ENCODE results near the gene FAM234A. TPM values are rescaled to one million over a fixed set of nuclear protein-coding genes. Genes with fewer than 3 reads are reported as not detected.

The FAM234A gene
- polyA plus RNA-seq, 4 donors: 75.5 to 88.2 (median 81.5) TPM

GRCh38 chr16:280005-280460 lies 45.4 kb downstream of the FAM234A start:
- no peak for DNase-seq (ENCODE audit: low read depth in 4 of 4, low spot score in 3 of 4)

DNA sequence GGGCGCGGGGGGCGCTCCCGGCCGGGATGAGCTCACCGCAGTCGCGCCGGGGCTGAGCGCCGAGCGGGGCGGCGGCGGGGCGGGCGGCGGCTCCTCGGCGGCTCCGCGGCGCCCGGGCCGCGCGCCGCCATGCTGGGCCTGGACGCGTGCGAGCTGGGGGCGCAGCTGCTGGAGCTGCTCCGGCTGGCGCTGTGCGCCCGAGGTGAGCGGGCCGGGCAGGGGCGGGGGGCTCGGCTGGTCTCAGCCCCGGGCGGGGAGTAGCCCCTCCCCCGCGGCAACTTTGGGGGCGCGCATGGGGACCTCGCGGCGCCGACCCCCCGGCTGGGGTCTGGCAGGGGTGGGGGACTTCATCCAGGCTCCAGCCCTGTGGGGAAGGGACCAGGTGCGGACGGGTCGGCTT lies 45.9 kb downstream of the FAM234A start, which contains the start of gene ARHGDIG:
ARHGDIG (plus strand) TSS at position 40 of the 400 bp plus-strand sequence; CDS start at position 130, 90 bp downstream.
- DNase-seq (ENCODE audit: low read depth in 4 of 4, low spot score in 3 of 4): no peak

DNA sequence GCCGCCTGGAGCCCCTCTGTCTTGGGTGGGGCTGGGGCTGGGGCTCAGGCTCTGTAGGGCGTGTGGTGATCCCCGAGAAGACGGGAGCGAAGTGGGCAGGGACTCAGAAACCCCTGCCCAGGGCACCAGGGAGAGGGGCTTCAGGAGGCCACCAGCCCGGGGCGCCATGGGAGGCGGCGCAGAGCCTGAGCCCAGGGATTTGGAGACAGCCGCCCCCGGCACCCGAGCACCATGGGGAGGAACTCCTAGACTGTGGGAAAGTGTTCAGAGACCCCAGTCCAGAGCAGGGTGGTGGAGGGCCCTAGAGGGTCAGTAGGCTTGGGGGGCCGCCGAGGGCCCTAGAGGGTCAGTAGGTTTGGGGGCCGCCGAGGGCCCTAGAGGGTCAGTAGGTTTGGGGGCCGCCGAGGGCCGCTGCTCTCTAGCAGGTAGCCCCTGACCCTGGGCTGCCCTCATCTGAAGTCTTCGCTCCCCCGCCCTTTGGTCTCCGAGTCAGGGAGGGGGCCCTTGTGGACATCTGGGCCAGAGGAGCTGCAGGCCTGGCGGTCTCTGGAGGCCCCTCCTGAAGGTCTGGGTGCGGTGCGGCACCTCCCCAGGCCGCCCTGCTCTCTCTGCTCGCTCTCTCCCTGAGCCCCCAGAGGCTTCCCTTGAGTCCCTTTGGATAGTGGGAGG lies 46.5 kb downstream of the FAM234A start:
- DNase-seq (ENCODE audit: low read depth in 4 of 4, low spot score in 3 of 4): no peak

- no peak for DNase-seq (ENCODE audit: low read depth in 4 of 4, low spot score in 3 of 4)
Measured at GRCh38 chr16:281660-282255, 47.1 kb downstream of the FAM234A start.

DNA sequence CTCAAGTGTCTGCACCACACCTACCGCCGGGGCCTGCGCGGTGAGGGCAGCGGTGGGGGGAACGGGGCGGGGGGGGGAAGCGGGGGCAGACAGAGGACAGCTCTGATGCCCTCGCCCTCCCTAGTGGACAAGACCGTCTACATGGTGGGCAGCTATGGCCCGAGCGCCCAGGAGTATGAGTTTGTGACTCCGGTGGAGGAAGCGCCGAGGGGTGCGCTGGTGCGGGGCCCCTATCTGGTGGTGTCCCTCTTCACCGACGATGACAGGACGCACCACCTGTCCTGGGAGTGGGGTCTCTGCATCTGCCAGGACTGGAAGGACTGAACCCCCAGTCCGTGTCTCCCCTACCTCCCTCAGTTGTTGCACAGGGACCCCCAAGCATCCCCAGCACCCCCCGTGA lies 47.9 kb downstream of the FAM234A start:
- DNase-seq (ENCODE audit: low read depth in 4 of 4, low spot score in 3 of 4): no peak

- DNase-seq (ENCODE audit: low read depth in 4 of 4, low spot score in 3 of 4): no peak
Measured at GRCh38 chr16:283033-283805, 48.6 kb downstream of the FAM234A start, which contains the start of gene PDIA2. Gene PDIA2, plus strand, starts transcription at chr16:283164. Its CDS starts 6 bp downstream, at chr16:283170.

- no peak for DNase-seq (ENCODE audit: low read depth in 4 of 4, low spot score in 3 of 4)
Measured at GRCh38 chr16:284204-285120, 49.8 kb downstream of the FAM234A start.

GRCh38 chr16:285146-286055 lies 50.8 kb downstream of the FAM234A start:
- DNase-seq (ENCODE audit: low read depth in 4 of 4, low spot score in 3 of 4): no peak

GRCh38 chr16:286491-287297 lies 52.1 kb downstream of the FAM234A start:
- no peak for DNase-seq (ENCODE audit: low read depth in 4 of 4, low spot score in 3 of 4)

DNA sequence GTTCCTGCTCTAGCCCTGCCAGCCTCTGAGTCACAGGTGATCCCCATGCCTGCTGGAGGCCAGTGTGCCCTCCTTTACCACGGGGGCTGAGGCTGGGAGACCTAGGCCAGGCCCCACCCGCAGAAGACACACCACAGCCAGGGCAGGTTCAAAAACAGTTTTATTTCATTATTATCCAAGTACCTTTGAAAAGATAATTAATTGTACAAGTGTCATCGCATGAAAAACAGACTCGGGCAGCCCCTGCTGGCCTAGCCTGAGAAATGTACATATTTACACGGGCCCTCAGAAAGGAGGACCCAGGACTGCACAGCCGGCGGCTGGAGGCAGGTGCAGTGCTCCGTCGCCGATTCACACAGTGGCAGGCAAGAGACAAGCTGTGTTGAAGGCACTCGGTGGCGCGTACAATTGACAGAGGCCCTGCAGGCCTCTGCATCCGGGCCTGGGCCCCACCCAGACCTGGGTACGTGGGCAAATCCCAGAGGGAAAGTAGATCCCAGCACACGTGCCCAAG lies 52.7 kb downstream of the FAM234A start:
- no peak for DNase-seq (ENCODE audit: low read depth in 4 of 4, low spot score in 3 of 4)

DNA sequence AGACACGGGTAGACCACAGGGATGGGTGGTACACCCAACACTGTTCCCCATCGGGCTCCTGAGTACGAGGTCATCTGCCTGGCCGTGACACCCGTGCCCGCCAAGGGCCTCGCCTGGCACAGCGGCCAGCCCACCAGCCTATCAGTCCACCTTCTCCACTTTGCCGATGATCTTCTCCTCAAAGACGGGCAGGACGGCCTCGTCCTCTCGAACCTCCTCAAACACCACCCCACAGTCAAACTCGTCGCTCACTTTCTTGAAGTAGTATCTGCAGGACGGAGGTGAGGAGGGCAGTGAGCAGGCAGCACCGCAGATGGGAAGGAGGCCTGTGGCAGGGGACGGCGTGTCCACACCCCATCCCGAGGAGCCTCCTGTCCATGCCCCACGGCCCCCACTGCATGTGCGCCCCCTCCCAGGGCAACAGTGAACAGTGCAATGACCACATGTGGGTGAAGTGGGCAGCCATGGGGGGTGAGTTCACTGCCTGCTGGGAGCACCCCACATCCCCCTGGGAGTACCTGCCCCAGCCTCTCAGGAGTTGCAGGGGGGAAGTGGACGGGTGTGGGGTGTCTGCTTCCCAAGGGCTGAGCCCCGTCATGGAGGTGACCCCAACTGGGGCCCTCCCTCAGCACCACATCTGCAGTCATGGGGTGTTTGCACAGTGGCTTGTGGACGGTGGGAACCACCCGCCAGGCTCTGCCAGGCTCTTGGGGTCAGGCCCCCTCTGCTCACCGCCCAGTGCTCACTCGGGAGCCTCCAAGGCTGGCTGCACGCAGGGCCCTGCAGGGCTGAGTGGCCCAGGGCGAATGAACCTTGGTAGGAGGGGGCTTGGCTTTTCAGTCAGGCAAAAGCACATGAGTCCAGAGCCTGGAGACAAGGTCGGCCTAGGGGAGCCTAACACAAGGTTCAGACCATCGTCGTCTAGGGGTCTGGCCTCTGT lies 53.6 kb downstream of the FAM234A start:
- DNase-seq (ENCODE audit: low read depth in 4 of 4, low spot score in 3 of 4): no peak

GRCh38 chr16:289395-289997 lies 54.9 kb downstream of the FAM234A start:
- no peak for DNase-seq (ENCODE audit: low read depth in 4 of 4, low spot score in 3 of 4)

DNA sequence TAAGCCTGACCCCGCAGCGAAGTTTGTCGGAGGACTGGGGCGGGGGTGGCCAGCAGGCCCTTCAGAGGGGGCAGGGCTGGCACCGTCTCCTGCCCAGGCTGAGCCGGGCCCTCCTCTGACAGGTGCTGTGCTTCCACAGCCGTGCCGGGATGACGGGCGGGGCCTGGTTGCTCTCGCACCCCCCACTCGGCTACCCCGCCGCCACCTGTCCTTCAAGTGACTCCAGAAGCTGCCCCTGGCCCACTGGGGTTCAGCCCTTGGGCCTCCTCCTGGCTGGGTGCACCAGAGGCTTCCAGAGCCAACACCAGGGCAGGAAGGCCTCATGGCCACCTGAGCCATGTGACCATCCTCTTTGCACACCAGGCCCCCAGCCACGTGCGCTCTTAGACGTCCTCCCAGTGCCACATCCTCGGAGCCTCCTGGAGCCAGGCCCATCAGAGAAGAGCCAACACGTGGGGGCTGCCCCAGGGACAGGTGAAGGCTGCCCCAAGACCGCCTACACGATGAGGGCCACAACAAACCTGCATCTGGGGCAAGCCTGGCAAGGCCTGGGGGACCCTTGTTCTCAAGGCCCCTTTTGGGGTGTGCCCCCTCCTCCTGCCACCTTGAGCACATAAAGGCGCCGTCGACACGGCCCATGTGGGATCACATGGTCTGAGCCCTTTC lies 55.5 kb downstream of the FAM234A start:
- no peak for DNase-seq (ENCODE audit: low read depth in 4 of 4, low spot score in 3 of 4)

DNA sequence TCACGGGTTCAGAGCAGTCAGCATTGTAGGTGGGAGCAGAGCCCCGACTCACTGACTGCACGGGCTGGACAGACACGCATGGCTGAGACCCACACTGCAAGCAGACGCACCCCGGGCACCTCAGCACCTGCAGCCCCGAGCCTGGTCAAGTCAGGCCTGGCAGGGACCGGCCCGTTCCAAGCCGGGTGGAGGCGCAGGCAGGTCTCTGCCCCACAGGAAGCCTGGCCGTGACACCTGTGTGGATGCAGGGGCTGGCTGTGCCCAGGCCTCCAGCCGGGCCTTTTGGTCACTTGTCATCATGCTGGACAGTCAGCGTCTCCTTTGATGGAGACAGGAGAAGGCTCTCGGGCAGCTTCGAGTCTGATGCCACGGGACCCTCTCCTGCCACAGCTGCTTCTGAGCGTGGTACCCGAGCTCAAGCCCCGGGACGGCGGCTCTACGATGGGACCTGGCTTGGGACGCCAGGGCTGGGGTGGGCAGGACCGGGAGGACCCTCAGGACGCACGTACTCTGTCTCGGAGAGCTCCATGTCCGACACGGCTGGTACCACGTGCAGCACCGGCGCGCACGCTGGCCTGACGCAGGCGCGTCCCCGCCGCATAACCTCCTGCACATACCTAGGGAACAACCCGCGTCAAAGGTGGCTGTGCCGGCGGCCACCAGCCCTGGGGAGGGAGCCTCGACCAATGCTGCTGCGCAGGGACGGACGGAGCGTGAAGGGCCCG lies 56.2 kb downstream of the FAM234A start:
- no peak for DNase-seq (ENCODE audit: low read depth in 4 of 4, low spot score in 3 of 4)

DNA sequence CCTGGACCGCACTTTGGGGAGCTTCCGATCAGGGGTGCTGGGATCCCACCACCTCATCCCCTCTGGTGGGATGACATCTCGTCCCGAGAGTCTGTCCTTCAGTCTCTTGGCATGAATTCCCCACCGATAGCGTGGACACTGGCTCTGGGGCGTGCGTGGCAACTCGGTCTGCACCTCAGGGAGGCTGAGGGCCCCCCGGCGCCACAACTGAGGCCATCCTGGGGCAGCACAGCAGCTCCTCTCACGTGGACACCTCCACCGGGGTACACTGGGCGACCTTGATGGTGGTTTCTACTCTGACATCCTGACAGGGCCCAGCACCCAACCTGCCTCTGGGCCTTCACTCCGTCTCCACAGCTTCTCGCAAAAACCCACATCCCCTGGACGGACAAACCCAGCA lies 56.9 kb downstream of the FAM234A start:
- DNase-seq (ENCODE audit: low read depth in 4 of 4, low spot score in 3 of 4): no peak
